Nephron progenitor cell (in vitro differentiated cells): ENCODE data around the gene HUS1B.

Experiments used
- DNase-seq: peaks from one replicate; pipeline ENCODE4 v3.0.0; 2021
- H3K27ac Mint-ChIP-seq: 2 replicates; pipeline ENCODE4 v1.8.0; 2021; ENCODE audit warnings: mild to moderate bottlenecking, moderate library complexity, mixed read lengths
- H3K27me3 Mint-ChIP-seq: 2 replicates; pipeline ENCODE4 v1.8.0; 2021; ENCODE audit warnings: mild to moderate bottlenecking, low read depth, mixed read lengths; ENCODE audit not compliant: poor library complexity
- H3K36me3 Mint-ChIP-seq: 2 replicates; pipeline ENCODE4 v1.8.0; 2021; ENCODE audit warnings: low read depth, mixed read lengths
- H3K4me1 Mint-ChIP-seq: 2 replicates; pipeline ENCODE4 v1.8.0; 2021; ENCODE audit warnings: mixed read lengths
- H3K4me3 Mint-ChIP-seq: 2 replicates; pipeline ENCODE4 v1.8.0; 2021; ENCODE audit warnings: mild to moderate bottlenecking, moderate library complexity, mixed read lengths
- H3K9me3 Mint-ChIP-seq: 2 replicates; pipeline ENCODE4 v1.8.0; 2021; ENCODE audit warnings: mild to moderate bottlenecking, moderate library complexity, mixed read lengths
- TF ChIP-seq, protein P1 (sequence below): fragments of 200-600 bp; sonication (generic); IDR thresholded peaks from 2 replicates; pipeline ENCODE4 v1.5.0; 2021; ENCODE audit warnings: antibody characterized with exemption

Gene HUS1B

DNA sequence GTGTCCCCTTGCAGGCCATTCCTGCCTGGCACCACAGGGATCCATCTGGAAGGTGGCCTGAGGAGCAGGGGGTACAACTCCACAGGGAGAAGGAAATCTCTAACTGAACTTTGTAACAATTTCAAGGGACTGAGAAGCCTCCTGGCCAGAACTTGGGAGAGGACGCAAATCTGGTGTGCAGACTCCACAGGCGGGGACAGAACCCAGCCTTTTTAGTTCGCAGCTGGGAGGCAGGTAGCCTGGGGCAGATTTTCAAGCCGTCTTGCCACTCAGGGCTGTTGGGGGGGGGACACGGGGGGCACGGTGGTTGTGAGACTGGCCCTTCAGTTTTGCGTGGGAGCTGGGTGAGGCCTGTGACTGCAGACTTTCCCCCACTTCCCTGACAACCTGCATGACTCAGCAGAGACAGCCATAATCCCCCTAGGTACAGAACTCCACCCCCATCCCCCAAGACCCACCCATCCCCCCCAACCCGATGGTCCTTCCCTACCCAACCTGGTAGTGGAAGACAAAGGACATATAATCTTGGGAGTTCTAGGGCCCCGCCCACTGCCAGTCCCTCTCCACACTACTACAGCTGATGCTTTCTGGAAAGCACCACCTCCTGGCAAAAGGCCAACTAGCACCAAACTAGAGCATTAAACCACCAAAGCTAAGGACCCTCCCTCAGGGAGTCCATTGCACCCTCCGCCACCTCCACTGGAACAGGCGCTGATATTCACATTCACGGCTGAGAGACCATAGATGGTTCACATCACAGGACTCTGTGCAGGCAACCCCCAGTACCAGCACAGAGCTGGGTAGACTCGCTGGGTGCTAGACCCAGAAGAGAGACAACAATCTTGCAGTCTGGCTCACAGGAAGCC, 3.0 kb upstream of the HUS1B start:
- Mint-ChIP-seq H3K9me3 (peaks cover 41% of the 10 kb centered on the region), H3K4me3 (no peak overlapping the region), H3K36me3 (peaks cover 51% of the 10 kb centered on the region), H3K27ac (no peak overlapping the region), H3K4me1 (peaks cover 11% of the 10 kb centered on the region), H3K27me3 (peaks cover 6% of the 10 kb centered on the region)
- no peak for DNase-seq
- TF ChIP-seq, protein P1, sequence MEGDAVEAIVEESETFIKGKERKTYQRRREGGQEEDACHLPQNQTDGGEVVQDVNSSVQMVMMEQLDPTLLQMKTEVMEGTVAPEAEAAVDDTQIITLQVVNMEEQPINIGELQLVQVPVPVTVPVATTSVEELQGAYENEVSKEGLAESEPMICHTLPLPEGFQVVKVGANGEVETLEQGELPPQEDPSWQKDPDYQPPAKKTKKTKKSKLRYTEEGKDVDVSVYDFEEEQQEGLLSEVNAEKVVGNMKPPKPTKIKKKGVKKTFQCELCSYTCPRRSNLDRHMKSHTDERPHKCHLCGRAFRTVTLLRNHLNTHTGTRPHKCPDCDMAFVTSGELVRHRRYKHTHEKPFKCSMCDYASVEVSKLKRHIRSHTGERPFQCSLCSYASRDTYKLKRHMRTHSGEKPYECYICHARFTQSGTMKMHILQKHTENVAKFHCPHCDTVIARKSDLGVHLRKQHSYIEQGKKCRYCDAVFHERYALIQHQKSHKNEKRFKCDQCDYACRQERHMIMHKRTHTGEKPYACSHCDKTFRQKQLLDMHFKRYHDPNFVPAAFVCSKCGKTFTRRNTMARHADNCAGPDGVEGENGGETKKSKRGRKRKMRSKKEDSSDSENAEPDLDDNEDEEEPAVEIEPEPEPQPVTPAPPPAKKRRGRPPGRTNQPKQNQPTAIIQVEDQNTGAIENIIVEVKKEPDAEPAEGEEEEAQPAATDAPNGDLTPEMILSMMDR: no peak

- no peak overlapping the region for H3K27ac Mint-ChIP-seq
- TF ChIP-seq, protein P1: no peak
- H3K9me3 Mint-ChIP-seq: peaks cover 24% of the 10 kb centered on the region
- peaks cover 6% of the 10 kb centered on the region for H3K27me3 Mint-ChIP-seq
- no peak overlapping the region for H3K4me3 Mint-ChIP-seq
- H3K4me1 Mint-ChIP-seq: peaks cover 11% of the 10 kb centered on the region
- peaks cover 45% of the 10 kb centered on the region for H3K36me3 Mint-ChIP-seq
- DNase-seq: no peak
Observed at GRCh38 chr6:658244-658643, 1.3 kb upstream of the HUS1B start.

DNA sequence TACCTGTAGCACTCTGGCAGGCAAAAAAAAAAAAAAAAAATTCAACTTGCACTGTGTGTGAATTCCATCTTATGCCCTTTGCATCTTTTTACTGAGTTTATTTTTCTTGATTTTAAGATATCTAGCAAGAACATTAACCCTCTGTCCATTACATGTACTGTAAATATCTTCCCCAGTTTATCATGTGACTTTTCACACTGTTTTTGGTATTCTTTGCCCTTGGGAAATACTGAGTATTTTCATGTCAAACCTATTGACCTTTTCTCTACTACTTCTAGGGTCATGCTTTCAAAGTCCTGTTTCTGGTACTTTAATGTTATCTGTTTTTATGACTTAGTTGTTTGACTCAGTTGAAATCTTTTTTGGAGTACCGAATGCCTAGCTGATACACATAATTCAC, 843 bp upstream of the HUS1B start:
- H3K4me1 Mint-ChIP-seq: peaks cover 11% of the 10 kb centered on the region
- no peak for DNase-seq
- H3K27me3 Mint-ChIP-seq: peaks cover 6% of the 10 kb centered on the region
- H3K36me3 Mint-ChIP-seq: peaks cover 45% of the 10 kb centered on the region
- TF ChIP-seq, protein P1: no peak
- H3K27ac Mint-ChIP-seq: no peak overlapping the region
- H3K9me3 Mint-ChIP-seq: peaks cover 19% of the 10 kb centered on the region
- no peak overlapping the region for H3K4me3 Mint-ChIP-seq

DNA sequence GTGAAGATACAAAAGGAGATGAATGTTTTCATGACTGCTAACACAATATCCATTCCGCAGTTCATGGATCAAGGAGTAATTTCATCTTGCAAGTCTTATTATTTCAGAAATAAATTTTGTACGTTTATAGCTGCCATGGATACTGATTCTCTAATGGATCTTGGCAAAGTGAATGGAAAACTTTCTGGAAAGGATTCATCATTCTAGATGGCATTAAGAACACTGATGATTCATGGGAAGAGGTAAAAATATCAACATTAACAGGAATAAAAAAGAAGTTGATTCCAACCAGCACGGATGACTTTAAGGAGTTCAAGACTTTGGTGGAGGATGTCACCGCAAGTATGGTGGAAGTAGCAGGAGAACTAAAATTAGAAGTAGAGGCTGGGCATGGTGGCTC, 2.8 kb downstream of the HUS1B start:
- Mint-ChIP-seq H3K27ac (no peak overlapping the region), H3K4me1 (peaks cover 3% of the 10 kb centered on the region), H3K9me3 (no peaks in the 10 kb centered on the region), H3K36me3 (peaks cover 40% of the 10 kb centered on the region), H3K27me3 (peaks cover 2% of the 10 kb centered on the region), H3K4me3 (no peak overlapping the region)
- DNase-seq: no peak
- TF ChIP-seq, protein P1: no peak

- DNase-seq: no peak
- Mint-ChIP-seq H3K27ac (no peak overlapping the region), H3K36me3 (peaks cover 36% of the 10 kb centered on the region), H3K4me1 (no peaks in the 10 kb centered on the region), H3K4me3 (no peak overlapping the region), H3K9me3 (no peaks in the 10 kb centered on the region), H3K27me3 (no peaks in the 10 kb centered on the region)
- TF ChIP-seq, protein P1: no peak
Observed at GRCh38 chr6:652865-653264, 4.0 kb downstream of the HUS1B start.

DNA sequence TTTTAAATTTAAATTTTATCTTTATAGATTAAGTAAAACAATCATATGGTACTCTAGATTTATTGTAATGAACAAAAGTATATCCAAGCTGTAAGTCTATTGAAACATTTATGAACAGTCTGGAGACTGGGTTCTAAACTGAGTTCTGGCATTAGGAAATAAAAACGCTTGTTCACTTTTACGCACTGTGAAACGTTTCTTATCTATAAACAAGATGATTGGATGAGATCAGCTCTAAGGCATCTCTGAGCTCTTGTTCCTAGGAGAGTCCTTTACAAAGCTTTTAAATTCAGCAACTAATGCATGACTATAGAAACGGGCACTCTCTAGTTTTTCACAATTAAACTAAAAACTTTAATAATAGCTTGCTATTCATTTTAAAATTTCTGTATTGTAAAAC, 6.8 kb downstream of the HUS1B start:
- no peaks in the 10 kb centered on the region for H3K4me1 Mint-ChIP-seq
- H3K36me3 Mint-ChIP-seq: peaks cover 20% of the 10 kb centered on the region
- no peaks in the 10 kb centered on the region for H3K27me3 Mint-ChIP-seq
- no peak overlapping the region for H3K27ac Mint-ChIP-seq
- TF ChIP-seq, protein P1: no peak
- H3K9me3 Mint-ChIP-seq: no peaks in the 10 kb centered on the region
- H3K4me3 Mint-ChIP-seq: no peak overlapping the region
- no peak for DNase-seq
